Calu3 (cell line): ENCODE data around the gene IMP4. TPM values are rescaled to one million over a fixed set of nuclear protein-coding genes. Genes with fewer than 3 reads are reported as not detected.
A peak's percentile ranks its signal among the peaks of the same experiment; 100 is the strongest.
"Not testable (repeated sequence)": the region's sequence is repeated elsewhere in the genome, so short reads cannot be mapped to it uniquely, and the experiment has no call there.

Source experiments
- BruUV-seq: library from RNA; stranded (reverse); fragments of 400-500 nt; replicated peaks from 2 replicates; lab custom pipeline; 2021; lab: Mats Ljungman, UMichigan
- CTCF ChIA-PET: fragments of 300-600 bp; sonication (Branson Sonifier 250); formaldehyde crosslinking; loops from one replicate; lab custom pipeline; 2022; ENCODE audit warnings: antibody characterized with exemption; lab: Charles Lee
- DNase-seq: peaks from one replicate; pipeline ENCODE4 v3.0.0; 2022
- H3K27ac Mint-ChIP-seq: one replicate; pipeline ENCODE4 v1.8.0; 2022; ENCODE audit warnings: mixed read lengths; ENCODE audit not compliant: unreplicated experiment
- H3K27me3 Mint-ChIP-seq: one replicate; pipeline ENCODE4 v1.8.0; 2022; ENCODE audit warnings: mixed read lengths; ENCODE audit not compliant: unreplicated experiment
- H3K36me3 Mint-ChIP-seq: one replicate; pipeline ENCODE4 v1.8.0; 2022; ENCODE audit warnings: mild to moderate bottlenecking, moderate library complexity, mixed read lengths; ENCODE audit not compliant: insufficient read depth, unreplicated experiment
- H3K4me1 Mint-ChIP-seq: one replicate; pipeline ENCODE4 v1.8.0; 2022; ENCODE audit warnings: mild to moderate bottlenecking, low read depth, mixed read lengths; ENCODE audit not compliant: unreplicated experiment
- H3K4me3 Mint-ChIP-seq: one replicate; pipeline ENCODE4 v1.8.0; 2022; ENCODE audit warnings: mild to moderate bottlenecking, low read depth, moderate library complexity, mixed read lengths; ENCODE audit not compliant: unreplicated experiment
- H3K9me3 Mint-ChIP-seq: one replicate; pipeline ENCODE4 v1.8.0; 2022; ENCODE audit warnings: low read depth, mixed read lengths; ENCODE audit not compliant: unreplicated experiment
- intact Hi-C: fragments of 100-400 bp; cut with micrococcal nuclease; formaldehyde crosslinking; loops from one replicate; pipeline ENCODE4 v1.10.0; 2022; ENCODE audit not compliant: unreplicated experiment
- total RNA-seq: library from RNA; stranded (reverse); gene quantifications from 2 replicates; pipeline ENCODE4 v1.2.3, GENCODE V29; 2022
- TF ChIP-seq, protein P1 (sequence below): fragments of 200-600 bp; IDR thresholded peaks from one replicate; pipeline ENCODE4 v1.8.0; 2022; ENCODE audit warnings: antibody characterized with exemption; ENCODE audit not compliant: unreplicated experiment

The IMP4 gene
- total RNA-seq, 1 experiment from 2014 or later = 89.4 TPM

GRCh38 chr2:130332271-130333073, 10.2 kb upstream of the IMP4 start:
- H3K4me3 Mint-ChIP-seq = no peak overlapping the region

DNA sequence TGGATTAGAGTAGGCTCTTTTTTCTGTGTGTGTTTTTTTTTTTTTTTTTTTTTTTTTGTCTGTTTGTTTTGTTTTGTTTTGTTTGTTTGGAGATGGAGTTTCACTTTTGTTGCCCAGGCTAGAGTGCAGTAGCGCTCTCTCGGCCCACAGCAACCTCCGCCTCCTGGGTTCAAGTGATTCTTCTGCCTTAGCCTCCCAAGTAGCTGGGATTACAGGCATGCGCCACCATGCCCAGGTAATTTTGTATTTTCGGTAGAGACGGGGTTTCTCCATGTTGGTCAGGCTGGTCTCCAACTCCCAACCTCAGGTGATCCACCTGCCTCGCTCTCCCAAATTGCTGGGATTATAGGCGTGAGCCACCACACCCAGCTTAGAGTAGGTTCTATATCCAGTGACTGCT, 9.4 kb upstream of the IMP4 start:
- intact Hi-C loops = loop anchor here (5.0 kb wide), 2 partner anchors 91 to 151 kb away; partner anchors contain the start of genes MZT2B and SMPD4
- BruUV-seq = not testable (repeated sequence)

More at GRCh38 chr2:130332271-130333073, 10.2 kb upstream of the IMP4 start:
- H3K36me3 Mint-ChIP-seq = peaks cover 12% of the 10 kb centered on the region
- H3K9me3 Mint-ChIP-seq = no peaks in the 10 kb centered on the region
- TF ChIP-seq, protein P1, sequence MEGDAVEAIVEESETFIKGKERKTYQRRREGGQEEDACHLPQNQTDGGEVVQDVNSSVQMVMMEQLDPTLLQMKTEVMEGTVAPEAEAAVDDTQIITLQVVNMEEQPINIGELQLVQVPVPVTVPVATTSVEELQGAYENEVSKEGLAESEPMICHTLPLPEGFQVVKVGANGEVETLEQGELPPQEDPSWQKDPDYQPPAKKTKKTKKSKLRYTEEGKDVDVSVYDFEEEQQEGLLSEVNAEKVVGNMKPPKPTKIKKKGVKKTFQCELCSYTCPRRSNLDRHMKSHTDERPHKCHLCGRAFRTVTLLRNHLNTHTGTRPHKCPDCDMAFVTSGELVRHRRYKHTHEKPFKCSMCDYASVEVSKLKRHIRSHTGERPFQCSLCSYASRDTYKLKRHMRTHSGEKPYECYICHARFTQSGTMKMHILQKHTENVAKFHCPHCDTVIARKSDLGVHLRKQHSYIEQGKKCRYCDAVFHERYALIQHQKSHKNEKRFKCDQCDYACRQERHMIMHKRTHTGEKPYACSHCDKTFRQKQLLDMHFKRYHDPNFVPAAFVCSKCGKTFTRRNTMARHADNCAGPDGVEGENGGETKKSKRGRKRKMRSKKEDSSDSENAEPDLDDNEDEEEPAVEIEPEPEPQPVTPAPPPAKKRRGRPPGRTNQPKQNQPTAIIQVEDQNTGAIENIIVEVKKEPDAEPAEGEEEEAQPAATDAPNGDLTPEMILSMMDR = peak; percentile 89
- H3K27me3 Mint-ChIP-seq = peaks cover 57% of the 10 kb centered on the region
- H3K27ac Mint-ChIP-seq = no peak overlapping the region
- CTCF ChIA-PET = interaction anchor here (0.7 to 2.8 kb wide), 8 partner anchors 10 to 409 kb away, joined by 3 to 32 read pairs (median 4); partner anchors contain the start of genes IMP4, MZT2B and SMPD4
- intact Hi-C loops = loop anchor here (1.0 to 5.0 kb wide), 3 partner anchors 44 to 150 kb away; partner anchors contain the start of genes MZT2B and SMPD4
- H3K4me1 Mint-ChIP-seq = no peaks in the 10 kb centered on the region
- peak; percentile 85 for DNase-seq
- no TSS peak for BruUV-seq

DNA sequence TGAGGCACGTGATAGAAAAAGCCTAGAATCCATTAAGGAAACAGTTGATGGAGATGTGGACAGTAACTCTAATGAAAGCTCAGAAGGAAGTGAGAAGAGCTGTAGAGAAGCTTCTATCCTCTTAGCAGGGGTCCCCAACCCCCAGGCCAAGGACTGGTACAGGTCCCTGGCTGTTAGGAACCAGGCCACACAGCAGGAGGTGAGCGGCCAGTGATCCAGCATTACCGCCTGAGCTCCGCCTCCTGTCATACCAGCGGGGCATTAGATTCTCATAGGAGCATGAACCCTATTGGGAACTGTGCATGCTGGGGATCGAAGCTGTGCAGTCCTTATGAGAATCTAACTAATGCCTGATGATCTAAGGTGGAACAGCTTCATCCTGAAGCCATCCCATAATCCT, 8.7 kb upstream of the IMP4 start:
- no TSS peak for BruUV-seq
- Mint-ChIP-seq H3K36me3 (peaks cover 19% of the 10 kb centered on the region), H3K4me3 (no peak overlapping the region), H3K27ac (no peak overlapping the region), H3K4me1 (no peaks in the 10 kb centered on the region), H3K9me3 (no peaks in the 10 kb centered on the region), H3K27me3 (peaks cover 45% of the 10 kb centered on the region)
- CTCF ChIA-PET = interaction anchor here (2.8 kb wide), 1 partner anchor 46 kb away, joined by 32 read pairs; no protein-coding TSS in a partner anchor
- DNase-seq = no peak
- TF ChIP-seq, protein P1 = no peak
- intact Hi-C loops = loop anchor here (5.0 kb wide), 2 partner anchors 92 to 152 kb away; partner anchors contain the start of genes MZT2B and SMPD4

More for the DNA sequence above, 9.4 kb upstream of the IMP4 start:
- peaks cover 13% of the 10 kb centered on the region for H3K36me3 Mint-ChIP-seq
- not testable (repeated sequence) for H3K4me1 Mint-ChIP-seq, H3K9me3 Mint-ChIP-seq, DNase-seq, H3K4me3 Mint-ChIP-seq, H3K27ac Mint-ChIP-seq
- CTCF ChIA-PET = interaction anchor here (0.7 to 2.8 kb wide), 6 partner anchors 9 to 508 kb away, joined by 3 to 32 read pairs (median 6); partner anchors contain the start of genes IMP4, MZT2B and SMPD4
- H3K27me3 Mint-ChIP-seq = peaks cover 53% of the 10 kb centered on the region

GRCh38 chr2:130335226-130335625, 7.5 kb upstream of the IMP4 start:
- Mint-ChIP-seq H3K27ac (no peak overlapping the region), H3K27me3 (peaks cover 36% of the 10 kb centered on the region), H3K36me3 (peaks cover 27% of the 10 kb centered on the region), H3K4me3 (no peak overlapping the region), H3K4me1 (peaks cover 5% of the 10 kb centered on the region), H3K9me3 (no peaks in the 10 kb centered on the region)
- DNase-seq = no peak
- no TSS peak for BruUV-seq
- CTCF ChIA-PET = interaction anchor here (0.7 kb wide), 1 partner anchor 154 kb away, joined by 3 read pairs; the partner anchor contains the start of gene SMPD4
- intact Hi-C loops = no loop called here
- TF ChIP-seq, protein P1 = no peak
